HG03103 (cell line): Measurements from ENCODE around the gene WDR73.

Experiments
- ATAC-seq: cut with Tn5 transposase; IDR thresholded peaks from one replicate; pipeline ENCODE4 v1.9.1; 2021; ENCODE audit warnings: low read depth; ENCODE audit not compliant: unreplicated experiment

The WDR73 gene

DNA sequence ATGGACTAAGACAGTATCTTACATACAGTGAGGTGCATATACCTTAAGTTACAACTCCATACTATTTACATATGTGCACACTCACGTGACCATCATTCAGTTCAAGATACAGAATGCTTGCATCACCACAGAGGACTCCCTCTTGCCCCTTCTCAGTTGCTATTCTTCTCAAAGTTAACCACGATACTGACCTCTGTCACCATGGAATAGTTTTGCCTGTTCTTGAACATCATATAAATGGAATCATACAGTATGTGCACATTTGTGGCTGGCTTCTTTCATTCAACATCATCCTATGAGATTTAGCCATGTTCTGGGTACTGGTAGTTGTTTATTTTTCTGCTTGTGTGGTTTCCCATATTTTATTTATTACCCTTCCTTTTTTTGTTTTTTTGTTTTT, 63.7 kb downstream of the WDR73 start:
- ATAC-seq = no peak
